Vagina (tissue), 2 donors: Measurements from ENCODE around the gene CTNNBL1. TPM values are rescaled to one million over a fixed set of nuclear protein-coding genes. Genes with fewer than 3 reads are reported as not detected.

Experiments
- DNase-seq, 2 donors: peaks; one replicate each; pipeline ENCODE4 v3.0.0-alpha.2; 2017; ENCODE audit errors: extremely low spot score in 2 of 2
- H3K27ac ChIP-seq: fragments of 200-600 bp; sonication (generic); one replicate; pipeline ENCODE4 v1.5.1; 2019
- H3K27me3 ChIP-seq: fragments of 200-600 bp; sonication (generic); one replicate; pipeline ENCODE4 v1.5.1; 2019
- H3K36me3 ChIP-seq, 2 donors: fragments of 200-600 bp; sonication (generic); one replicate each; pipeline ENCODE4 v1.5.1; 2017 to 2019
- H3K4me1 ChIP-seq: fragments of 200-600 bp; sonication (generic); one replicate; pipeline ENCODE4 v1.5.1; 2019
- H3K4me3 ChIP-seq, 2 donors: fragments of 200-600 bp; sonication (generic); 1 replicate in 1 of 2; 2 replicates in 1 of 2; pipeline ENCODE4 v1.5.1; 2016 to 2019
- H3K9me3 ChIP-seq: fragments of 200-600 bp; sonication (generic); one replicate; pipeline ENCODE4 v1.5.1; 2019
- POLR2A ChIP-seq, 2 donors: fragments of 450-650 bp; IDR thresholded peaks; one replicate each; pipeline ENCODE4 v1.6.1; 2017; ENCODE audit warnings: antibody characterized with exemption in 2 of 2, mild to moderate bottlenecking in 2 of 2, moderate library complexity in 2 of 2
- POLR2AphosphoS5 ChIP-seq, 2 donors: sonication (generic); formaldehyde crosslinking; IDR thresholded peaks; one replicate each; pipeline ENCODE4 v1.9.0; 2017; ENCODE audit warnings: antibody characterized with exemption in 2 of 2, mild to moderate bottlenecking in 2 of 2, low read depth in 1 of 2; ENCODE audit not compliant: insufficient read depth in 1 of 2
- intact Hi-C: fragments of 100-400 bp; cut with DNase I; formaldehyde crosslinking; loops from one replicate; pipeline ENCODE4 v1.15.1; 2023
- total RNA-seq: library from RNA; depleted of rRNA; stranded (reverse); fragments of >200 nt; gene quantifications from one replicate; pipeline ENCODE4 v1.2.3, GENCODE V29; 2016
- TF ChIP-seq, protein P1 (sequence below), 3 experiments: fragments of 450-650 bp in 2 of 3; fragments of 200-600 bp in 1 of 3; sonication (generic) in 1 of 3; IDR thresholded peaks; one replicate each; pipeline ENCODE4 v1.5.1; 2017 to 2019; ENCODE audit warnings: antibody characterized with exemption in 3 of 3, mild to moderate bottlenecking in 2 of 3, moderate library complexity in 2 of 3

CTNNBL1 gene
- total RNA-seq, 1 donor from 2014 or later = 40.3 TPM

- H3K27ac ChIP-seq = no peak overlapping the region
- H3K36me3 ChIP-seq = no peaks in the 10 kb centered on the region
- no peak for DNase-seq
- no peaks in the 10 kb centered on the region for H3K4me1 ChIP-seq
- H3K4me3 ChIP-seq = no peak overlapping the region
- TF ChIP-seq, protein P1, sequence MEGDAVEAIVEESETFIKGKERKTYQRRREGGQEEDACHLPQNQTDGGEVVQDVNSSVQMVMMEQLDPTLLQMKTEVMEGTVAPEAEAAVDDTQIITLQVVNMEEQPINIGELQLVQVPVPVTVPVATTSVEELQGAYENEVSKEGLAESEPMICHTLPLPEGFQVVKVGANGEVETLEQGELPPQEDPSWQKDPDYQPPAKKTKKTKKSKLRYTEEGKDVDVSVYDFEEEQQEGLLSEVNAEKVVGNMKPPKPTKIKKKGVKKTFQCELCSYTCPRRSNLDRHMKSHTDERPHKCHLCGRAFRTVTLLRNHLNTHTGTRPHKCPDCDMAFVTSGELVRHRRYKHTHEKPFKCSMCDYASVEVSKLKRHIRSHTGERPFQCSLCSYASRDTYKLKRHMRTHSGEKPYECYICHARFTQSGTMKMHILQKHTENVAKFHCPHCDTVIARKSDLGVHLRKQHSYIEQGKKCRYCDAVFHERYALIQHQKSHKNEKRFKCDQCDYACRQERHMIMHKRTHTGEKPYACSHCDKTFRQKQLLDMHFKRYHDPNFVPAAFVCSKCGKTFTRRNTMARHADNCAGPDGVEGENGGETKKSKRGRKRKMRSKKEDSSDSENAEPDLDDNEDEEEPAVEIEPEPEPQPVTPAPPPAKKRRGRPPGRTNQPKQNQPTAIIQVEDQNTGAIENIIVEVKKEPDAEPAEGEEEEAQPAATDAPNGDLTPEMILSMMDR (IDR thresholded peaks at IDR 0.05) = no peak
- TF ChIP-seq POLR2A (IDR thresholded peaks at IDR 0.05) = no peak
- no peak for TF ChIP-seq POLR2AphosphoS5 (IDR thresholded peaks at IDR 0.05; ENCODE audit: insufficient read depth in 1 of 2, low read depth in 1 of 2)
- intact Hi-C loops = no loop called here
- H3K27me3 ChIP-seq = no peaks in the 10 kb centered on the region
- no peaks in the 10 kb centered on the region for H3K9me3 ChIP-seq
Measured at GRCh38 chr20:37880726-37881591, 187.1 kb downstream of the CTNNBL1 start.

GRCh38 chr20:37881601-37882343 is 187.9 kb downstream of the CTNNBL1 start:
- DNase-seq = no peak
- H3K27ac ChIP-seq = no peak overlapping the region
- no peaks in the 10 kb centered on the region for H3K36me3 ChIP-seq
- no peaks in the 10 kb centered on the region for H3K4me1 ChIP-seq
- H3K9me3 ChIP-seq = no peaks in the 10 kb centered on the region
- intact Hi-C loops = no loop called here
- no peaks in the 10 kb centered on the region for H3K27me3 ChIP-seq
- TF ChIP-seq POLR2AphosphoS5 (IDR thresholded peaks at IDR 0.05; ENCODE audit: insufficient read depth in 1 of 2, low read depth in 1 of 2) (no peak), POLR2A (IDR thresholded peaks at IDR 0.05) (no peak)
- TF ChIP-seq, protein P1 (IDR thresholded peaks at IDR 0.05) = no peak
- no peak overlapping the region for H3K4me3 ChIP-seq

- Histone ChIP-seq H3K9me3 (no peaks in the 10 kb centered on the region), H3K4me1 (no peaks in the 10 kb centered on the region), H3K36me3 (no peaks in the 10 kb centered on the region), H3K27me3 (no peaks in the 10 kb centered on the region), H3K27ac (no peak overlapping the region), H3K4me3 (no peak overlapping the region)
- no peak for DNase-seq
- TF ChIP-seq, protein P1 (IDR thresholded peaks at IDR 0.05) = no peak
- no peak for TF ChIP-seq POLR2AphosphoS5 (IDR thresholded peaks at IDR 0.05; ENCODE audit: insufficient read depth in 1 of 2, low read depth in 1 of 2)
- no peak for TF ChIP-seq POLR2A (IDR thresholded peaks at IDR 0.05)
- intact Hi-C loops = no loop called here
Measured at GRCh38 chr20:37882961-37883712, 189.3 kb downstream of the CTNNBL1 start.

- Histone ChIP-seq H3K27ac (no peak overlapping the region), H3K9me3 (no peaks in the 10 kb centered on the region), H3K4me1 (no peaks in the 10 kb centered on the region), H3K27me3 (no peaks in the 10 kb centered on the region), H3K36me3 (no peaks in the 10 kb centered on the region), H3K4me3 (no peak overlapping the region)
- DNase-seq = no peak
- TF ChIP-seq POLR2A (IDR thresholded peaks at IDR 0.05) = no peak
- intact Hi-C loops = no loop called here
Measured at GRCh38 chr20:37885042-37885441, 191.2 kb downstream of the CTNNBL1 start.
